Vagina (tissue), 2 donors: Measurements from ENCODE around the gene ELL2.

Experiments
- POLR2A ChIP-seq, 2 donors: fragments of 450-650 bp; IDR thresholded peaks; one replicate each; pipeline ENCODE4 v1.6.1; 2017; ENCODE audit warnings: antibody characterized with exemption in 2 of 2, mild to moderate bottlenecking in 2 of 2, moderate library complexity in 2 of 2
- POLR2AphosphoS5 ChIP-seq, 2 donors: sonication (generic); formaldehyde crosslinking; IDR thresholded peaks; one replicate each; pipeline ENCODE4 v1.9.0; 2017; ENCODE audit warnings: antibody characterized with exemption in 2 of 2, mild to moderate bottlenecking in 2 of 2, low read depth in 1 of 2; ENCODE audit not compliant: insufficient read depth in 1 of 2
- TF ChIP-seq, protein P1 (sequence below), 3 experiments: fragments of 450-650 bp in 2 of 3; fragments of 200-600 bp in 1 of 3; sonication (generic) in 1 of 3; IDR thresholded peaks; one replicate each; pipeline ENCODE4 v1.5.1; 2017 to 2019; ENCODE audit warnings: antibody characterized with exemption in 3 of 3, mild to moderate bottlenecking in 2 of 3, moderate library complexity in 2 of 3

DNA sequence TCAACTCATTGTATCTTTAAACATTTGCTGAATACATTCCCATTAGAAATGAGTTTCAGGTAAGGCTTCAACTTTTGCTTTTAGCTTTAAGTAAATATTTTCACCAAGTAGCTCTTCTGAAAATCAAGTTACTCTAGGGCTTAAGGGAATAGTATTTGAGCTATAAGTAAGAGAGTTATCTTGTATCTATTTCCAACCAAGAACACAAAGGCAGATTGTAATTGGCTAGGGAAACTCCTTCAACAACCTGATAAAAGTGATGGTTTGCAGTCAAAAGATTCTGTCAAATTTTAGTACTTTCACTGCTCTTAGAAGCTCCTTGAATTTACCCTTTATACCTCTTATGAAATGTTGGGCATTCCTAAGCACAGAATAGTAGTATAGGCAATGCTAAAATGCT lies 13.0 kb downstream of the ELL2 start:
- TF ChIP-seq, protein P1, sequence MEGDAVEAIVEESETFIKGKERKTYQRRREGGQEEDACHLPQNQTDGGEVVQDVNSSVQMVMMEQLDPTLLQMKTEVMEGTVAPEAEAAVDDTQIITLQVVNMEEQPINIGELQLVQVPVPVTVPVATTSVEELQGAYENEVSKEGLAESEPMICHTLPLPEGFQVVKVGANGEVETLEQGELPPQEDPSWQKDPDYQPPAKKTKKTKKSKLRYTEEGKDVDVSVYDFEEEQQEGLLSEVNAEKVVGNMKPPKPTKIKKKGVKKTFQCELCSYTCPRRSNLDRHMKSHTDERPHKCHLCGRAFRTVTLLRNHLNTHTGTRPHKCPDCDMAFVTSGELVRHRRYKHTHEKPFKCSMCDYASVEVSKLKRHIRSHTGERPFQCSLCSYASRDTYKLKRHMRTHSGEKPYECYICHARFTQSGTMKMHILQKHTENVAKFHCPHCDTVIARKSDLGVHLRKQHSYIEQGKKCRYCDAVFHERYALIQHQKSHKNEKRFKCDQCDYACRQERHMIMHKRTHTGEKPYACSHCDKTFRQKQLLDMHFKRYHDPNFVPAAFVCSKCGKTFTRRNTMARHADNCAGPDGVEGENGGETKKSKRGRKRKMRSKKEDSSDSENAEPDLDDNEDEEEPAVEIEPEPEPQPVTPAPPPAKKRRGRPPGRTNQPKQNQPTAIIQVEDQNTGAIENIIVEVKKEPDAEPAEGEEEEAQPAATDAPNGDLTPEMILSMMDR (IDR thresholded peaks at IDR 0.05) = no peak
- TF ChIP-seq POLR2A (IDR thresholded peaks at IDR 0.05) = no peak
- TF ChIP-seq POLR2AphosphoS5 (IDR thresholded peaks at IDR 0.05; ENCODE audit: insufficient read depth in 1 of 2, low read depth in 1 of 2) = no peak
